GM23248 (cell line): Measurements from ENCODE around the gene SLC13A4.

Experiments used
- EZH2 ChIP-seq: fragments of 200-600 bp; sonication (generic); IDR thresholded peaks from 2 replicates; pipeline ENCODE4 v1.6.1; 2018; ENCODE audit warnings: antibody characterized with exemption, mild to moderate bottlenecking; ENCODE audit not compliant: insufficient read depth, poor library complexity, severe bottlenecking
- EZH2phosphoT487 ChIP-seq: fragments of 200-600 bp; sonication (generic); IDR thresholded peaks from 2 replicates; pipeline ENCODE4 v1.6.1; 2018; ENCODE audit warnings: antibody characterized with exemption, moderate library complexity, mild to moderate bottlenecking, low read depth; ENCODE audit not compliant: insufficient read depth

GRCh38 chr7:135761751-135762488 lies 33.9 kb upstream of the SLC13A4 start:
- no peak for TF ChIP-seq EZH2
- 0 out of 2 replicates have a peak, but pooled peaks have one; percentile 70 for TF ChIP-seq EZH2phosphoT487
